KMS-11 (cell line): ENCODE data around the gene SLC12A9.
"Not testable (repeated sequence)": the region's sequence is repeated elsewhere in the genome, so short reads cannot be mapped to it uniquely, and the experiment has no call there.

Experiments used
- H2AFZ ChIP-seq: fragments of 200-600 bp; sonication (generic); 2 replicates; pipeline ENCODE4 v1.6.1; 2016; ENCODE audit warnings: antibody characterized with exemption, mixed run types, low read depth
- H3K27ac ChIP-seq: fragments of 200-600 bp; sonication (generic); 2 replicates; pipeline ENCODE4 v1.6.1; 2016; ENCODE audit warnings: mild to moderate bottlenecking, mixed run types
- H3K27me3 ChIP-seq: fragments of 200-600 bp; sonication (generic); 2 replicates; pipeline ENCODE4 v1.6.1; 2017; ENCODE audit warnings: mild to moderate bottlenecking, low read depth, mixed run types, moderate library complexity; ENCODE audit not compliant: insufficient read depth
- H3K36me3 ChIP-seq: fragments of 200-600 bp; sonication (generic); 2 replicates; pipeline ENCODE4 v1.6.1; 2017; ENCODE audit warnings: mild to moderate bottlenecking, mixed run types; ENCODE audit not compliant: insufficient read depth
- H3K4me1 ChIP-seq: fragments of 200-600 bp; sonication (generic); 2 replicates; pipeline ENCODE4 v1.6.1; 2016; ENCODE audit warnings: mild to moderate bottlenecking, low read depth, mixed run types; ENCODE audit not compliant: poor library complexity, severe bottlenecking
- H3K4me2 ChIP-seq: fragments of 200-600 bp; sonication (generic); 2 replicates; pipeline ENCODE4 v1.7.0; 2016; ENCODE audit warnings: mild to moderate bottlenecking, mixed run types
- H3K4me3 ChIP-seq: fragments of 200-600 bp; sonication (generic); IDR thresholded peaks from 2 replicates; pipeline ENCODE4 v1.6.1; 2017; ENCODE audit warnings: low read depth, low read length, mixed read lengths; ENCODE audit not compliant: insufficient read depth
- H3K79me2 ChIP-seq: fragments of 200-600 bp; sonication (generic); 2 replicates; pipeline ENCODE4 v1.6.1; 2016; ENCODE audit warnings: low read depth, mixed run types; ENCODE audit not compliant: insufficient read depth
- H3K9ac ChIP-seq: fragments of 200-600 bp; sonication (generic); 2 replicates; pipeline ENCODE4 v1.6.1; 2016; ENCODE audit warnings: mild to moderate bottlenecking, mixed run types
- H4K20me1 ChIP-seq: fragments of 200-600 bp; sonication (generic); 2 replicates; pipeline ENCODE4 v1.6.1; 2016; ENCODE audit warnings: mild to moderate bottlenecking, mixed run types; ENCODE audit not compliant: insufficient read depth
- CTCF ChIP-seq: fragments of 200-600 bp; sonication (generic); conservative IDR thresholded peaks from 2 replicates; pipeline ENCODE4 v1.6.1; 2017; ENCODE audit warnings: low read depth, mild to moderate bottlenecking, antibody characterized with exemption, low read length, moderate library complexity, mixed read lengths

Gene SLC12A9

GRCh38 chr7:100902638-100903037, 50.1 kb downstream of the SLC12A9 start:
- Histone ChIP-seq H4K20me1 (no peaks in the 10 kb centered on the region), H3K27me3 (peaks cover 4% of the 10 kb centered on the region; the same call in 1 of the 2 replicates), H3K36me3 (no peaks in the 10 kb centered on the region), H3K79me2 (no peaks in the 10 kb centered on the region), H3K9ac (no peak overlapping the region), H3K4me1 (peaks cover 29% of the 10 kb centered on the region), H3K27ac (no peak overlapping the region), H3K4me3 (no peak overlapping the region), H2AFZ (no peak overlapping the region), H3K4me2 (no peak overlapping the region)
- no peak for TF ChIP-seq CTCF

- Histone ChIP-seq H3K27ac (no peak overlapping the region), H3K79me2 (no peaks in the 10 kb centered on the region), H4K20me1 (no peaks in the 10 kb centered on the region), H3K4me2 (no peak overlapping the region), H3K4me3 (no peak overlapping the region), H2AFZ (no peak overlapping the region), H3K27me3 (peaks cover 4% of the 10 kb centered on the region; the same call in 1 of the 2 replicates), H3K4me1 (no peaks in the 10 kb centered on the region), H3K36me3 (no peaks in the 10 kb centered on the region), H3K9ac (no peak overlapping the region)
- TF ChIP-seq CTCF, result no peak
These were observed 56.0 kb downstream of the SLC12A9 start for GRCh38 chr7:100908512-100908911.

- not testable (repeated sequence) for H2AFZ ChIP-seq, H3K79me2 ChIP-seq, H3K4me3 ChIP-seq, H4K20me1 ChIP-seq, H3K27ac ChIP-seq, H3K27me3 ChIP-seq, H3K4me2 ChIP-seq, H3K36me3 ChIP-seq, H3K4me1 ChIP-seq, H3K9ac ChIP-seq
These were observed 57.9 kb downstream of the SLC12A9 start for GRCh38 chr7:100910443-100910842.

- Histone ChIP-seq H3K79me2 (no peaks in the 10 kb centered on the region), H4K20me1 (no peaks in the 10 kb centered on the region), H3K9ac (no peak overlapping the region), H3K27ac (no peak overlapping the region), H3K4me2 (no peak overlapping the region), H3K4me1 (no peaks in the 10 kb centered on the region), H3K27me3 (no peaks in the 10 kb centered on the region; the same call in 1 of the 2 replicates), H3K36me3 (no peaks in the 10 kb centered on the region), H2AFZ (no peak overlapping the region), H3K4me3 (no peak overlapping the region)
- no peak for TF ChIP-seq CTCF
These were observed 59.0 kb downstream of the SLC12A9 start for GRCh38 chr7:100911484-100911883.

GRCh38 chr7:100914208-100914878, 61.8 kb downstream of the SLC12A9 start:
- no peaks in the 10 kb centered on the region; the same call in 1 of the 2 replicates for H3K27me3 ChIP-seq
- H3K9ac ChIP-seq, result no peak overlapping the region
- H4K20me1 ChIP-seq, result no peaks in the 10 kb centered on the region
- no peaks in the 10 kb centered on the region for H3K79me2 ChIP-seq
- TF ChIP-seq CTCF, result no peak
- no peaks in the 10 kb centered on the region for H3K4me1 ChIP-seq
- no peak overlapping the region for H3K27ac ChIP-seq
- H3K4me3 ChIP-seq, result no peak overlapping the region
- H3K36me3 ChIP-seq, result no peaks in the 10 kb centered on the region
- H3K4me2 ChIP-seq, result no peak overlapping the region
- H2AFZ ChIP-seq, result no peak overlapping the region
